Lower lobe of right lung (tissue), 2 donors: ENCODE measurements around the gene VAPA. TPM values are rescaled to one million over a fixed set of nuclear protein-coding genes. Genes with fewer than 3 reads are reported as not detected.
"Not testable (repeated sequence)": the region's sequence is repeated elsewhere in the genome, so short reads cannot be mapped to it uniquely, and the experiment has no call there.

Experiments used
- ATAC-seq, 2 donors: fragments of 200-7000 bp; cut with Tn5 transposase; one replicate each; pipeline ENCODE4 v1.9.1; 2020 to 2022; ENCODE audit warnings: mild to moderate bottlenecking in 2 of 2, moderate library complexity in 2 of 2
- DNase-seq: peaks from one replicate; pipeline ENCODE4 v3.0.0-alpha.2; 2020
- H3K27ac ChIP-seq: fragments of 200-600 bp; one replicate; pipeline ENCODE4 v1.8.0; 2022
- H3K27me3 ChIP-seq: fragments of 200-600 bp; one replicate; pipeline ENCODE4 v1.8.0; 2022; ENCODE audit warnings: low read depth
- H3K36me3 ChIP-seq: fragments of 200-600 bp; one replicate; pipeline ENCODE4 v1.8.0; 2022; ENCODE audit warnings: mild to moderate bottlenecking
- H3K4me1 ChIP-seq: fragments of 200-600 bp; one replicate; pipeline ENCODE4 v1.8.0; 2022
- H3K4me3 ChIP-seq: fragments of 200-600 bp; one replicate; pipeline ENCODE4 v1.8.0; 2022; ENCODE audit warnings: mild to moderate bottlenecking
- H3K9me3 ChIP-seq: fragments of 200-600 bp; one replicate; pipeline ENCODE4 v1.8.0; 2022
- CTCF ChIP-seq: fragments of 200-600 bp; IDR thresholded peaks from one replicate; pipeline ENCODE4 v1.8.0; 2022; ENCODE audit warnings: antibody characterized with exemption, mild to moderate bottlenecking
- intact Hi-C: fragments of 100-400 bp; cut with DNase I; formaldehyde crosslinking; loops from one replicate; pipeline ENCODE4 v1.11.0; 2022
- total RNA-seq: library from RNA; stranded (reverse); fragmentation: NEBNext Ultra II Directional; extraction: Animal tissue kit (Norgen Biotek cat#: 25700); gene quantifications from one replicate; pipeline ENCODE4 v1.2.1, GENCODE V29; 2021
- donor health status: DM: no; HTN: yes; CAD: no; lungs with severe emphysema.

The VAPA gene
- total RNA-seq, 1 donor from 2014 or later = 235 TPM

GRCh38 chr18:9905401-9905922 lies 8.4 kb upstream of the VAPA start:
- H3K4me1 ChIP-seq = peaks cover under 1% of the 10 kb centered on the region
- peak; percentile 53 to 70 for ATAC-seq

GRCh38 chr18:9906481-9906880 lies 7.3 kb upstream of the VAPA start:
- DNase-seq = no peak
- no peak overlapping the region for H3K4me3 ChIP-seq
- H3K4me1 ChIP-seq = peaks cover 4% of the 10 kb centered on the region
- H3K27ac ChIP-seq = no peak overlapping the region
- ATAC-seq = peak; percentile 72 to 79
- H3K27me3 ChIP-seq = no peaks in the 10 kb centered on the region
- no peak for TF ChIP-seq CTCF
- no peaks in the 10 kb centered on the region for H3K36me3 ChIP-seq
- intact Hi-C loops = no loop called here
- no peaks in the 10 kb centered on the region for H3K9me3 ChIP-seq

More at GRCh38 chr18:9905401-9905922, 8.4 kb upstream of the VAPA start:
- Histone ChIP-seq H3K9me3 (no peaks in the 10 kb centered on the region), H3K27me3 (no peaks in the 10 kb centered on the region), H3K36me3 (no peaks in the 10 kb centered on the region), H3K4me3 (no peak overlapping the region), H3K27ac (no peak overlapping the region)
- no peak for TF ChIP-seq CTCF
- no peak for DNase-seq
- intact Hi-C loops = no loop called here

GRCh38 chr18:9907867-9908266 lies 5.9 kb upstream of the VAPA start:
- ATAC-seq = no peak
- no peak for TF ChIP-seq CTCF
- intact Hi-C loops = no loop called here
- no peak for DNase-seq
- no peaks in the 10 kb centered on the region for H3K36me3 ChIP-seq
- no peaks in the 10 kb centered on the region for H3K27me3 ChIP-seq
- H3K27ac ChIP-seq = no peak overlapping the region
- no peak overlapping the region for H3K4me3 ChIP-seq
- H3K9me3 ChIP-seq = no peaks in the 10 kb centered on the region
- peaks cover 9% of the 10 kb centered on the region for H3K4me1 ChIP-seq

GRCh38 chr18:9910071-9910470 lies 3.7 kb upstream of the VAPA start:
- no peak for TF ChIP-seq CTCF
- DNase-seq (no peak), ATAC-seq (no peak)
- Histone ChIP-seq H3K9me3 (no peaks in the 10 kb centered on the region), H3K36me3 (no peaks in the 10 kb centered on the region), H3K4me1 (peaks cover 11% of the 10 kb centered on the region), H3K27me3 (no peaks in the 10 kb centered on the region), H3K4me3 (no peak overlapping the region), H3K27ac (no peak overlapping the region)
- intact Hi-C loops = no loop called here

GRCh38 chr18:9910661-9911060 lies 3.2 kb upstream of the VAPA start:
- peaks cover 11% of the 10 kb centered on the region for H3K4me1 ChIP-seq
- H3K36me3 ChIP-seq = no peaks in the 10 kb centered on the region
- DNase-seq = no peak
- H3K27me3 ChIP-seq = no peaks in the 10 kb centered on the region
- intact Hi-C loops = no loop called here
- H3K9me3 ChIP-seq = no peaks in the 10 kb centered on the region
- TF ChIP-seq CTCF = no peak
- H3K4me3 ChIP-seq = no peak overlapping the region
- ATAC-seq = no peak
- no peak overlapping the region for H3K27ac ChIP-seq

GRCh38 chr18:9911226-9911625 lies 2.6 kb upstream of the VAPA start:
- Histone ChIP-seq H3K36me3 (no peaks in the 10 kb centered on the region), H3K27ac (no peak overlapping the region), H3K4me3 (no peak overlapping the region), H3K27me3 (no peaks in the 10 kb centered on the region), H3K9me3 (no peaks in the 10 kb centered on the region), H3K4me1 (peaks cover 14% of the 10 kb centered on the region)
- ATAC-seq (no peak), DNase-seq (no peak)
- no peak for TF ChIP-seq CTCF
- intact Hi-C loops = no loop called here

GRCh38 chr18:9912285-9912684 lies 1.5 kb upstream of the VAPA start:
- H3K9me3 ChIP-seq, H3K36me3 ChIP-seq, DNase-seq, H3K27me3 ChIP-seq, H3K27ac ChIP-seq, intact Hi-C loops, ATAC-seq, H3K4me3 ChIP-seq: not testable (repeated sequence)
- peaks cover 25% of the 10 kb centered on the region for H3K4me1 ChIP-seq
